Caco-2 (cell line): ENCODE data around the gene TENT5A. TPM values are rescaled to one million over a fixed set of nuclear protein-coding genes. Genes with fewer than 3 reads are reported as not detected.

Experiments used
- BruUV-seq: library from RNA; stranded (reverse); fragments of 400-500 nt; replicated peaks from 2 replicates; lab custom pipeline; 2021; lab: Mats Ljungman, UMichigan
- CTCF ChIA-PET: fragments of 300-600 bp; sonication (Branson Sonifier 250); formaldehyde crosslinking; loops from one replicate; lab custom pipeline; 2022; ENCODE audit warnings: antibody characterized with exemption; lab: Charles Lee
- POLR2A ChIA-PET: fragments of 300-600 bp; sonication (Branson Sonifier 250); formaldehyde crosslinking; loops from one replicate; lab custom pipeline; 2022; ENCODE audit warnings: antibody characterized with exemption; lab: Charles Lee
- DNase-seq, 2 experiments: peaks; one replicate each; pipeline versions ENCODE4 v3.0.0 to v3.0.0-alpha.2; 2020 to 2022
- H3K27me3 ChIP-seq: replicated peaks from 2 replicates; pipeline ENCODE4 v1.6.0; 2011; ENCODE audit warnings: low read length; ENCODE audit not compliant: control insufficient read depth, insufficient read depth
- H3K36me3 ChIP-seq: 2 replicates; pipeline ENCODE4 v1.5.1; 2011; ENCODE audit warnings: low read length; ENCODE audit not compliant: control insufficient read depth, insufficient read depth
- H3K4me1 ChIP-seq: fragments of 250-450 bp; sonication (Bioruptor Pico); 2 replicates; pipeline ENCODE4 v1.5.1; 2020; ENCODE audit warnings: mild to moderate bottlenecking
- H3K4me3 ChIP-seq: 2 replicates; pipeline ENCODE4 v1.5.1; 2011; ENCODE audit warnings: low read depth, mild to moderate bottlenecking, control low read depth, low read length
- H3K9me3 ChIP-seq: fragments of 250-450 bp; sonication (Bioruptor Pico); 2 replicates; pipeline ENCODE4 v1.5.1; 2020; ENCODE audit warnings: mild to moderate bottlenecking, moderate library complexity
- H3K27ac Mint-ChIP-seq: one replicate; pipeline ENCODE4 v1.8.0; 2022; ENCODE audit warnings: mixed read lengths; ENCODE audit not compliant: unreplicated experiment
- H3K27me3 Mint-ChIP-seq: one replicate; pipeline ENCODE4 v1.8.0; 2022; ENCODE audit warnings: mixed read lengths; ENCODE audit not compliant: insufficient read depth, unreplicated experiment
- H3K36me3 Mint-ChIP-seq: one replicate; pipeline ENCODE4 v1.8.0; 2022; ENCODE audit warnings: mild to moderate bottlenecking, mixed read lengths; ENCODE audit not compliant: insufficient read depth, unreplicated experiment
- H3K4me1 Mint-ChIP-seq: one replicate; pipeline ENCODE4 v1.8.0; 2022; ENCODE audit warnings: low read depth, mixed read lengths; ENCODE audit not compliant: unreplicated experiment
- H3K4me3 Mint-ChIP-seq: one replicate; pipeline ENCODE4 v1.8.0; 2022; ENCODE audit warnings: mild to moderate bottlenecking, moderate library complexity, mixed read lengths; ENCODE audit not compliant: unreplicated experiment
- H3K9me3 Mint-ChIP-seq: one replicate; pipeline ENCODE4 v1.8.0; 2022; ENCODE audit warnings: mixed read lengths; ENCODE audit not compliant: unreplicated experiment
- intact Hi-C: fragments of 100-400 bp; cut with micrococcal nuclease; formaldehyde crosslinking; loops from one replicate; pipeline ENCODE4 v1.10.0; 2022; ENCODE audit not compliant: unreplicated experiment
- total RNA-seq: library from RNA; stranded (reverse); gene quantifications from 2 replicates; pipeline ENCODE4 v1.2.3, GENCODE V29; 2022
- TF ChIP-seq, protein P1 (sequence below), 2 experiments: fragments of 200-600 bp in 1 of 2; IDR thresholded peaks; 1 replicate in 1 of 2; 2 replicates in 1 of 2; pipeline versions ENCODE4 v1.5.1 to v1.8.0; 2011 to 2022; ENCODE audit warnings: antibody characterized with exemption in 1 of 2, control low read depth in 1 of 2, inconsistent platforms in 1 of 2, low read depth in 1 of 2, low read length in 1 of 2, mild to moderate bottlenecking in 1 of 2, moderate library complexity in 1 of 2; ENCODE audit not compliant: insufficient read depth in 1 of 2, severe bottlenecking in 1 of 2, unreplicated experiment in 1 of 2

Gene TENT5A
- total RNA-seq, 1 experiment from 2014 or later = 45.0 TPM

DNA sequence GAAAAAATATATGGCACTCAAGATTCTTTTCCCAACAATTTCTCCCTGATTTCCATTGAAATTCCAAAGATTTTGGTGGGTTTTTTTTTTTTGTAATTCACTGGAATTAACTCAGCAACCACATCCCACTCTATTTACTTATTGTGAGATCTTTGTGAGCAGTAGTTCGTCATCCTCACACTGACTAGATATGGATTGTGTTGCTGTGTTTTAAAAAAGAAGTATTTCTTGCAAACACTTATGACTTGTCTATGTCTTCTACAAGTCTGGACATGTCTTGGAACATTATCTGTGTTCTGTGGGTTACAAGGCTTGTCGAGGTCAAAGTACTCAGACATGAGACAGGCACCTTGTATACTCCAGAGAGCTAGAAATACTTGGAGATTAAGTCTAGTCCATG, 7.3 kb upstream of the TENT5A start:
- peaks cover 4% of the 10 kb centered on the region for H3K9me3 Mint-ChIP-seq
- H3K4me1 Mint-ChIP-seq = peaks cover 18% of the 10 kb centered on the region
- no peaks in the 10 kb centered on the region for H3K27me3 ChIP-seq
- ChIA-PET CTCF (no interaction called here), POLR2A (no interaction called here)
- intact Hi-C loops = loop anchor here (10.0 kb wide), 1 partner anchor 1015 kb away; no protein-coding TSS in a partner anchor
- no peaks in the 10 kb centered on the region for H3K36me3 Mint-ChIP-seq
- no peak overlapping the region for H3K4me3 ChIP-seq
- peak; percentile 50 to 59 for DNase-seq
- H3K4me1 ChIP-seq = peaks cover 35% of the 10 kb centered on the region
- no peaks in the 10 kb centered on the region for H3K9me3 ChIP-seq
- no peaks in the 10 kb centered on the region for H3K36me3 ChIP-seq
- no TSS peak for BruUV-seq
- TF ChIP-seq, protein P1, sequence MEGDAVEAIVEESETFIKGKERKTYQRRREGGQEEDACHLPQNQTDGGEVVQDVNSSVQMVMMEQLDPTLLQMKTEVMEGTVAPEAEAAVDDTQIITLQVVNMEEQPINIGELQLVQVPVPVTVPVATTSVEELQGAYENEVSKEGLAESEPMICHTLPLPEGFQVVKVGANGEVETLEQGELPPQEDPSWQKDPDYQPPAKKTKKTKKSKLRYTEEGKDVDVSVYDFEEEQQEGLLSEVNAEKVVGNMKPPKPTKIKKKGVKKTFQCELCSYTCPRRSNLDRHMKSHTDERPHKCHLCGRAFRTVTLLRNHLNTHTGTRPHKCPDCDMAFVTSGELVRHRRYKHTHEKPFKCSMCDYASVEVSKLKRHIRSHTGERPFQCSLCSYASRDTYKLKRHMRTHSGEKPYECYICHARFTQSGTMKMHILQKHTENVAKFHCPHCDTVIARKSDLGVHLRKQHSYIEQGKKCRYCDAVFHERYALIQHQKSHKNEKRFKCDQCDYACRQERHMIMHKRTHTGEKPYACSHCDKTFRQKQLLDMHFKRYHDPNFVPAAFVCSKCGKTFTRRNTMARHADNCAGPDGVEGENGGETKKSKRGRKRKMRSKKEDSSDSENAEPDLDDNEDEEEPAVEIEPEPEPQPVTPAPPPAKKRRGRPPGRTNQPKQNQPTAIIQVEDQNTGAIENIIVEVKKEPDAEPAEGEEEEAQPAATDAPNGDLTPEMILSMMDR (IDR thresholded peaks at IDR 0.05; ENCODE audit: insufficient read depth in 1 of 2, low read depth in 1 of 2, low read length in 1 of 2, severe bottlenecking in 1 of 2, unreplicated experiment in 1 of 2) = no peak
- H3K27ac Mint-ChIP-seq = peak overlapping the region; percentile 35
- H3K4me3 Mint-ChIP-seq = no peak overlapping the region
- no peaks in the 10 kb centered on the region for H3K27me3 Mint-ChIP-seq

DNA sequence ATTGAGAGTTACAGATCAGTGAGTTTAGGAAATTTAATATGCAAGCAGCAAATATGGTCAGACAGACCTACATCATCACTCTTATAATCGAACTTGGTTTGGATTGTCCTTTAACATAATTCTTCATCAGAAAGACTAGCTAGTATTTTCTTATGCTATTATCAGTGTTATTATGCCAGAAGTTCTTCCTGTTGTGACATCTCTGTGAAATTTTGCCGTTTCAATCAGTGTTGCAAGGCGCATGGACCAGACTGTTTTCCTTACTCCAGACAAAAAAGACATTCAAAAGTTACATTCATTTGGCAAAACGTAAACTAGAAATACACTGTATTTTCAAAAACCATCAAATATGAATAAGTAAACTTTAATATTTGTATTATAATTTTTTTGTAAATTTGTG, 5.7 kb upstream of the TENT5A start:
- CTCF ChIA-PET = no interaction called here
- H3K4me1 Mint-ChIP-seq = peaks cover 25% of the 10 kb centered on the region
- intact Hi-C loops = loop anchor here (10.0 kb wide), 1 partner anchor 1013 kb away; no protein-coding TSS in a partner anchor

DNA sequence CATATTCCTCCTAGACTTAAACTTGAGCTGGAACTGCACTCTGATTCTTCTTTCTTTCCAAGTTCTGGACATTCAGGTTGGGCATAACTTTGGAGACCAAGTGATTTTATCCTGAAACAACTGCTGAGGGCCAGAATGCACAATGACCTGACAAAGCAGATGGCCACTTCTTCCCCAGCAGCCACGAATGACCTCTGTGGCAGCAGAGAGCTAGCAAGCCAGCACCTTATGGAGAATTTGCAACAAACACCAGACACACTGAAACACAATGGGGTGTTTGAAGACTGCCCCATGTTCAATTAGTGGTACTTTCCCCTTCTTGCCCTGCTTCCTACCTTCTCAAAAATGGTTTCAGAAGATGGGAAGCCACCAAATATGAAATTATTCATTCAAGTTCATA, 4.2 kb upstream of the TENT5A start:
- Histone ChIP-seq H3K9me3 (no peaks in the 10 kb centered on the region), H3K36me3 (no peaks in the 10 kb centered on the region), H3K4me1 (peaks cover 43% of the 10 kb centered on the region), H3K27me3 (no peaks in the 10 kb centered on the region), H3K4me3 (no peak overlapping the region)
- no peak overlapping the region for H3K27ac Mint-ChIP-seq
- TF ChIP-seq, protein P1 (IDR thresholded peaks at IDR 0.05; ENCODE audit: insufficient read depth in 1 of 2, low read depth in 1 of 2, low read length in 1 of 2, severe bottlenecking in 1 of 2, unreplicated experiment in 1 of 2) = peak in 1 of 2 experiments; percentile 2
- H3K4me3 Mint-ChIP-seq = no peak overlapping the region
- no peak for DNase-seq
- ChIA-PET POLR2A (no interaction called here), CTCF (no interaction called here)
- H3K4me1 Mint-ChIP-seq = peaks cover 25% of the 10 kb centered on the region
- intact Hi-C loops = loop anchor here (10.0 kb wide), 1 partner anchor 1012 kb away; no protein-coding TSS in a partner anchor
- peaks cover 22% of the 10 kb centered on the region for H3K36me3 Mint-ChIP-seq
- no peaks in the 10 kb centered on the region for H3K9me3 Mint-ChIP-seq
- no TSS peak for BruUV-seq
- H3K27me3 Mint-ChIP-seq = no peaks in the 10 kb centered on the region

More for the DNA sequence above, 5.7 kb upstream of the TENT5A start:
- peaks cover 43% of the 10 kb centered on the region for H3K4me1 ChIP-seq
- POLR2A ChIA-PET = no interaction called here
- no peaks in the 10 kb centered on the region for H3K36me3 ChIP-seq
- TF ChIP-seq, protein P1 (IDR thresholded peaks at IDR 0.05; ENCODE audit: insufficient read depth in 1 of 2, low read depth in 1 of 2, low read length in 1 of 2, severe bottlenecking in 1 of 2, unreplicated experiment in 1 of 2) = no peak
- Mint-ChIP-seq H3K4me3 (no peak overlapping the region), H3K9me3 (no peaks in the 10 kb centered on the region), H3K27me3 (no peaks in the 10 kb centered on the region), H3K27ac (no peak overlapping the region), H3K36me3 (peaks cover 7% of the 10 kb centered on the region)
- H3K27me3 ChIP-seq = no peaks in the 10 kb centered on the region
- H3K4me3 ChIP-seq = no peak overlapping the region
- no peak for DNase-seq
- BruUV-seq = no TSS peak
- no peaks in the 10 kb centered on the region for H3K9me3 ChIP-seq
